NCI-H2029 (cell line): ENCODE data around the gene ANKRD33B.
"Not testable (repeated sequence)": the region's sequence is repeated elsewhere in the genome, so short reads cannot be mapped to it uniquely, and the experiment has no call there.

Experiments
- DNase-seq: peaks from one replicate; lab custom pipeline; 2025; lab: John Stamatoyannopoulos, UW

ANKRD33B gene

DNA sequence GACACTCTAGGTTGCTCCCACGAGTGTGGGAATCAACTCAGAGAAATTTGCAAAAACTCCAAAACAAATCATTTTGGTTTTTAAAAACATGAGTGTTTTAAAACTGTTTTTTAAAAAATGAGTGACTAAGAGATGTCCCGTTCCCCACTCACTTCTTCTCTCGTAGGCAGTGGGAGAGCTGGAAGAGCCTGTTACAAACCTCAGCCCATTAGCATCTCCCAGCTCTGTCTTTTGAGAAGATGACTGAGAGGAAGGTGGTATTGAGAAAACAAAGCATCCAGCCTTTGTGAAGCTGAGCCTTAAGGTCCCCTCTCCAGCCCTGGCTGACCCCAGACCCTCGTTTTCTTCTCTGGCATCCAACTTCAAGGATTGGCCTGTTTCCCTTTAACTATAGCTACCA, 4.7 kb upstream of the ANKRD33B start:
- DNase-seq = no peak

DNA sequence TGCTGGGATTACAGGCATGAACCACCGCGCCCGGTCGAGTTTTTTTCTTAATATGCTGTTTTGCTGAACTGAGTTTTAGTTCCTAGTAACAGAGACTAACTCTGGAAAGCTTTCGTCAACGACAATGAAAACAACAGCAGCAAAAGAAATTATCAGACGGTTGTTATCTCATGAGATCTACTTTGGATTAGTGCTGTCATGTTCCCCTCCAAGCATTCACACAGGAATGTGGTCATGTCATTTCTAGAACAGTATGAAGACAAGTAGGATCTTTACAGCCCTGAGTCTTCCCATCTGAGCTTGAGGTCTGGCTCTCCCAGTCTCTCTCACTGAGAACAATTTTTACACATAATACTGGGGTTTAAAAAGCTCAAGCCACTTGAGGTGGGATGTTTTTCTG, 4.0 kb upstream of the ANKRD33B start:
- DNase-seq = no peak

DNA sequence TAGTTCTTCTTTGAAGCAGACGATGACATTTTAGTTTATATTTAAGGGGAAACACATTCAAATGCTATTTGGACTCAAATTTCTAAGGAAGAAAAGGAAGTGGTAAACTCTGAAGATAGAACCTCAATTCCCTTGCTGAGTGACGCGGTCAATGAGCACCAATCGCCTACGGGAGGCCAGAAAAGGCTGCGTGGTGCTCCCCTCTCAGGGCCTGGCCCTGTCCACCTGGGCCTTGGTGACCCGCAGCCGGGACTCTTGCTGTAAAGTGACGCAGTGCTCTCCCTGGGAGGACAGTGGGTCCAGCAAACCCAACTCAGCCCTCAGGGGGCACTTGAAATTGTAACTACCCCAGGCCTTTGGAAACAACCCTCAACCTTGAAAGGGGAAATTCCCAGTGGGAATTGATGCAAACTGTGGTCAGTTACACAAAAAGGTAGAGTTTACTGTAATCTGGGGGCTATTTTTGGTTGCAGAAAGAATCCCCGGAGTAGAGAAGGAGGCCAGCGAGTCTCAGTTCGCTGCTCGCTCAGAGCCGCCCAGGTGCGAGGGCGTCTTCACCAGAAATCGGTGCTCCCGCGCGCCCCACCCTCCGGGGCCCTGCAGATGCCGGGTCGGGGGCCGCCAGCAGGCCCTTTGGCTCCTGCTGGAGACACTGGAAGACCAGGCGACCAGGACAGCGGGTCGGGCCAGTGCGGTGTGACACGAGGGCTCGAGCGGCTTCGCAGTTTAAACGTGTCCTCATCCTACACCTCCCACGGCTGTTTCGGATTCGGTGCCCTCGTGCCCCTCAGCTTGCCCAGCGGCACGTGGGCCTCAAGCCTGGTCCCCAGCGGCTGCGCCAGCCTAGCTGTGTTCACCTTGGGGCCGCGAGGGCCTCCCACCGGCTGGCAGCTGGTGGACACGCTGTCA, 1.4 kb upstream of the ANKRD33B start:
- no peak for DNase-seq

DNA sequence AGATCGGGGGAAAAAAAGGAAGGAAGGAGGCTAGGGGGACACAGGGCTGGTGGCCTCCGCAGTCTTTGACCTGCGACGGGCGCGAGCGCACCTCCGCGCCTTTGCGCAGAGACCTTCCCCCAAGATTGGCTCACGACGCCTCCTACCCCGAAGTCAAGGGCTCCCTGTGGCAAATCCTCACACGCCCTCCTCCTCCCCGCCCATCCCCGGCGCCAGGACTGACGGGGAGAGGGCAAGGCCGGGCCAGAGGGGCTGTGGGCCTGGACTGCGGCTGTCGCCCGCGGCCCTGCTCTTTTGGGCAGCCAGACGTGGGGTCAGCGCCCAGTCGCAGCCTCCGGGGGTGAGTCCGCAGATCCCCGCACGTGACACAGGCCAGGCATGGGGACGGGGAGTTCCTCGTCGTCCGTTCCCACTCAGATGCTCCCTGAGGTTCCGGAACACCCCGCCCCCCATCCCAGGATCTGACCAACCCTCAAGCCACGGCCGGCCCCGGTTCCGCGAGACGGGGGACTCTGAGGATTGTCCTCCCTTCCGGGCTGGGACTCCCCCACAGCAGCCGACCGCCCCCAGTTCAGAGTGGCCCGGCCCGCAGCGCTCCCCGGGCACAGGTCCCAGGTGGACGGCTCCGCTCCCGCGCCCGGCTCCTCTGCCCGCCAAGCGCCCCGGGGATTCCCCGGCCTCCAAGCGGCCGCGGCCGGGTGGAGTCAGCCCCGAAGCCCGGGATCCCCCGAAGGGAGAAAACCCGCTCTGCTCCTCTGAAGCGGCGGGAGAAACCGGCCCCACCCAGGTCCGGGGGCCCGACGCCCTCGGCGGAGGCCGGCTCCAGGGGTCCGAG, 543 bp upstream of the ANKRD33B start:
- DNase-seq = no peak

DNA sequence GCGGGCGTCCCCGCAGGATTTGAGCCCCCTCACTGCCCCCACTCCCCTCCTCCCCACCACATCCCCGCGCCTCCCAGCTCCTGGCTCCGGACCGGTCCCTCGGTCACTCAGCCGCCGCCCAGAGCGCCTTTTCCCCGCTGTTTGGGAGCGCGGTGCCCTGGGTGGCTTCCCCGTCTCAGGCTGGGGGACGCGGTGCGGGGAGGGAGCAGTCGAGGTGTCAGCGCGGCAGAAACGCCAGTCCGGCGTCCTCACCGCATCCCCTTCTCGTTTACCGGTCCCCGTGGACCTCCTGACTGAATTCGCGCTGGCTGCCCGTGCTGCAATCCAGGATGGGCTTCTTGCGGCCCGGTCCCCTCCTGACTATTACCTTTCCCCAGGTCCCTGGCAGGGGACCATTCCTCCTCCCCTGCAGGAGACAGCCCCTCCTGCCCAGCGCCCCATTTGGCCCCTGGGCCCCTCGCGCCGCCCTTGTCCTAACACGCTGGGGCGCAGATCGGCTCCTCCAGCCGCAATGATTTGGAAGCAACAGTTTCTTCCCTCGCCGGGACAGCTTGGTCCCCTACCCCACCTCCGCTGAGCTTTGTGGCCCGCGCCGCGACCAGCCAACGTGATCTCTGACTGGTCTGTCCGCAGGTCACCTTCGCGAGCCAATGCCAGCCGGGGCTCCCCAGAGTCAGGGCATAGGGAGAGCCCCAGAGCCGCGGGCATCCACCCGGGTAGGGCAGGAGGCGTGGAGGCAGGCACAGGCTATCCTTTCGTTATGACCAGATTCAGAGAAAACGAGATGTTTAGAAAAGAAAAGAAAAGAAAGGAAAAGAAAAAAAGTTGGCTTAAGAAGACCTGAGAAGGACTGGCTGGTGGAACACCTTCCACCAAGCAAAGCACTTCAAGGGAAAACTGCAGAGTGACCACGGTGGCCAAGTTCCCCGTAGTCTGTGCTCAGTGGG, 1.2 kb downstream of the ANKRD33B start:
- no peak for DNase-seq

DNA sequence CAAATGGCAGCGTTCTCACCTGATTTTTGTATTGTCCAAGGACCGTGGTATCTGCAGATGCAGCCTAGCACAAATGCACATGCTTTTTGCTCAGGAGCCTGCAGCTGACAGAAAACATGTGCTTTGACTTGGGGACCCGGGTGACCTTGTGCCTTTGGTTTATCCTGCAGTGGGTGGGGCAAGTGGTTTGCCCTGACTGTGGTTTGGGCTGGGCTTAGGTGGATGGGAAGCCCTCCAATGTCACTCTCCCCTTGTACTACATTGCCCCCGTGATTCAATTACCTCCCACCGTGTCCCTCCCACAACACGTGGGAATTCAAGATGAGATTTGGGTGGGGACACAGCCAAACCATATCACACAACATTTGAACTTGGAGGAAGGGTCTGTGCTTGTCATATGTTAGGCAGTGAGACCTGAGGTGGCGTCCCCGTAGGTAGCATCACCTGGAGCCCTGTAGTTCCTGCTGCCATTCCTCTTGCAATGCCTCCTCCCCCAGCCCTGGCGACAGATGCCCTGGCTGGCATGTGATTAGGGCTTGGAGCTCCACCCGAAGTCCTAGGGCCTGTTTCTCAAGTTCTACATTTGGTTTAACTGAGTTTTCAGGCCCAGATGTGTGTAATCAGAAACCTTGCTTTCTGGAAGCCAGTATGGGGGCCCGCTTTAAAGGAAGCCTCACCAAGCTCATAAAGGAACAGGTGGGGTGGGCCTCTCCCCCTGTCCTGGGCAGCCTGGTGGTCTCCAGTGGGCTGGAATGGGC, 2.1 kb downstream of the ANKRD33B start:
- no peak for DNase-seq

DNA sequence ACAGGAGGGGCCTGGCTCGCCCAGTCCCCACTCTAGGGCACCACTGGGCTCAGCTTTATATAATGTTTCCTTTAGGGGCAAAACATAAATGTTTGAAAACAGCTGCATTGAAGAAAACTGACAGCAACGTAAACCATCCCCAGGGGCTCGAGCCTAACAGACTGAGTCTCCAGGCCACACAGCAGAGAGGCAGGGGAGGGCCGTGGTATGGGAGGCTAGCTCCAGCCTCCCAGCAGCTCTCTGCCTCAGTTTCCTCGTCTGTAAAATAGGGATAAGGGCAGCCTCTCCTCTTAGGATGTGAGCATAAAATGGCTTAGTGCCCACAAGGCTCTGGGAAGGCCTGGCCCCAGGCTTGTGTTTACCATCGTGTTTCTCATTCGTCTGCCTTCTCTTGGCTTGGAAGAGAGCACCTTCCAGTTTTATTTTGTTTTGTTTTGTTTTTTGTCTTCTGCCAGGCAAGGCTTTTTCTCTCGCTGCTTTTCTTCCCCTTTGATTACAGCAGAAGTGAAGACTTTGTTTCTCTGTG, 2.7 kb downstream of the ANKRD33B start:
- DNase-seq = no peak

DNA sequence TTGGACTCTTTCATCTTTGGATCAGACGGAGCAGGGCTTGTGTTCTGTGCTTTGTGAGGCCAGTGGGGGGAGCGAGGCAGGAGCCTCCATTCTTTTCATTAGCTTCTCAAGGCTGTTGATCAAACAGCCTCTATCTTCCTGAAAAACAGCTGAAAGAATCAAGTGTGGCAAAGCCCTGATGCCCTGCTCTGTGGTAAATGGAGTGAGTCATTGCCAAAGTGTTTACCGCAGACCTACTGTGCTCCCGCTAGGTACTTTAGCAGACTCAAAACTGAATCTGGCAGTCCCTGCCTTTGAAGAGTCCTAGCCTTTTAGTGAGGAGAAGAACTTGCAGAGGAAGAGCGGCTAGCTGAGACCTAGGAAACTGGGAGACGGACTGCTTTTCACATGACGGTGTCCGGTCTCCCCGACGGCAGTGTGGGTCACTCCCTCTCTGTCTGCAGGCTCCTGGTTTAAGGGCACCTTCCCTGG, 3.3 kb downstream of the ANKRD33B start:
- no peak for DNase-seq

DNA sequence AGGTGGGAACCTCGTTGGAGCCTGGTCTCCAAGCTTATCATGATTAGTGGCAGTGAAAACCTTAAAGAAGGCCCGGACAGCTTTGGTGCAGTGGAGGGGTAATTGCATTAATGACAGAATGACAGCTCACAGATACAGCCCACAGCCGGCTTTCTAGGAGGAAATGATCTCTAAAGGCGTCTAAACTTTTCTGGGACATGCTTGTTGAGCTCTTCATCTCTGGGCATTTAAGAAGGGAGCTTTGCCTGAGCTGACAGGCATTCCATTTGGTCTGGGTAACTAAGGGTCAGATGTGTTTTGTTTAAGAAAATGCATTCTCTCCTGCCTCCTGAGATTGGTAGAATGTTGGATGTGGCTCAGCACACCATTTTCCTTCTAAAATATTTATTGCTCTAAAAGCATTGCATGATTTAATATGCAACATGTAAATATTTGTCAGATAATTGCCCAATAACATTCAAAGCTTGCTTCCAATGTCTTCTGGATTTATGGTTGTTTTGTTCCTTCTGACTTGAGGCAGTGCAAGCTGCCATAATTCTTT, 4.0 kb downstream of the ANKRD33B start:
- no peak for DNase-seq

DNA sequence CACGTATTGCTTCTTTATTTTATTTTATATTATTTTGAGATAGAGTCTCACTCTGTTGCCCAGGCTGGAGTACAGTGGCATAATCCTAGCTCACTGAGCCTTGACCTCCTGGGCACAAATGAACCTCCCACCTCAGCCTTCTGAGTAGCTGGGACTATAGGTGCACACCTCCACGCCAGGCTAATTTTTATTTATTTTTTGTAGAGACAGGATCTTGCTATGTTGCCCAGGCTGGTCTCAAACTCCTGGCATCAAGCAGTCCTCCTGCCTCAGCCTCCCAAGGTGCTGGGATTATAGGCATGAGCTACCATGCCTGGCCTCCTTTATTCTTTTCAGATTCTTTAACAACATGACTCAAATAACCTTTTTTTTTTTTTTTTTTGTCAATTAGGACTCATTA, 6.7 kb downstream of the ANKRD33B start:
- not testable (repeated sequence) for DNase-seq

DNA sequence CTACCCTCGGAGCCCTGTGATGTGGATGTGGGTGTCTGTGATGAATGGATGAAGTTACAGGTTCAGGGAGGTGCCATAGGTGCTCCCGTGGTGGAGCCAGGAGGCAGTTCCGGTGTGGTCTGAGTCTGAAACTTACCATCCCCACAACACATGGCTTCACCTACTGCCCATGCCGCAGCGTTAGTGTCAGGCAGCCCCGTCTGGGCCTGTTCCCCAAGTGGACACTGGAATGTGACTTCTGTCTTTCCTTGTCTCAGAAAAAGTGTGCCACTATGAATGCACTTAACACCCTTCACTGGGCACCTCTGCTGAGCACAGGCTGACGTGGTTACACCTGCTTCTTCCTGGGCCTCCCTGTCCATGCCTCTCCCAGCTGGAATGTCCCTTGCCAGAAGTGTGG, 8.6 kb downstream of the ANKRD33B start:
- no peak for DNase-seq

DNA sequence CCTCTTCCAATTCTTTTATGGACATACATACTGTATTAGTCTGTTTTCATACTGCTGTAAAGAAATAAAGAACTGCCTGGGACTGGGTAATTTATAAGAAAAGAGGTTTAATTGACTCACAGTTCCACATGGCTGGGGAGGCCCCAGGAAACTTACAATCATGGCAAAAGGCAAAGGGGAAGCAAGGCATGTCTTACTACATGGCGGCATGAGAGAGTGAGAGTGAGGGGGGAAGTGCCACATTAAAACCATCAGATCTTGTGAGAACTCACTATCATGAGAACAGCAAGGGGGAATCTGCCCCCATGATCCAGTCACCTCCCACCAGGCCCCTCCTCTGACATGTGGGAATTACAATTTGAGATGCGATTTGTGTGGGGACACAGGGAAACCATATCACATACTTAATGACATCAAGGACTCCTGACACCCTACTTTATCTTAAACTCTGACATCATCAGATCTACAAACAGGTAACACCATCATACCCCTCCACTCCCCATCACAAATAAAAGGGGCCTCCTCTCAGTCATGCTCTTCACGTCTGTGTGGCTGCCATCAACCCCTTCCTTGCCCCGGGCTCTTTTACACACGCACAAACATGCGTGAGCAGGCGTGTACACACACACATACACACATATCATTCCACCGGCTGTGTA, 9.7 kb downstream of the ANKRD33B start:
- no peak for DNase-seq

DNA sequence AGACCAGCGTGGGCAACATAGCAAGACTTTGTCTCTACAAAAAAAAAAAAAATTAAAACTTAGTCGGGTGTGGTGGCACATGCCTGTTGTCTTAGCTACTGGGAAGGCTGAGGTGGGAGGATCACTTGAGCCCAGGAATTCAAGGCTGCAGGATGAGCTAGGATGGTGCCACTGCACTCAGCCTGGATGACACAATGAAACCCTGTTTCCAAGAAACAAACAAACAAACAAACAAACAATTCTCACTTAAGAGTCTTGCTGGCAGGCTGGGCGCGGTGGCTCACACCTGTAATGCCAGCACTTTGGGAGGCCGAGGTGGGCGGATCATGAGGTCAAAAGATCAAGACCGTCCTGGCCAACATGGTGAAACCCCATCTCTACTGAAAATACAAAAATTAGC, 11.0 kb downstream of the ANKRD33B start:
- DNase-seq = not testable (repeated sequence)

DNA sequence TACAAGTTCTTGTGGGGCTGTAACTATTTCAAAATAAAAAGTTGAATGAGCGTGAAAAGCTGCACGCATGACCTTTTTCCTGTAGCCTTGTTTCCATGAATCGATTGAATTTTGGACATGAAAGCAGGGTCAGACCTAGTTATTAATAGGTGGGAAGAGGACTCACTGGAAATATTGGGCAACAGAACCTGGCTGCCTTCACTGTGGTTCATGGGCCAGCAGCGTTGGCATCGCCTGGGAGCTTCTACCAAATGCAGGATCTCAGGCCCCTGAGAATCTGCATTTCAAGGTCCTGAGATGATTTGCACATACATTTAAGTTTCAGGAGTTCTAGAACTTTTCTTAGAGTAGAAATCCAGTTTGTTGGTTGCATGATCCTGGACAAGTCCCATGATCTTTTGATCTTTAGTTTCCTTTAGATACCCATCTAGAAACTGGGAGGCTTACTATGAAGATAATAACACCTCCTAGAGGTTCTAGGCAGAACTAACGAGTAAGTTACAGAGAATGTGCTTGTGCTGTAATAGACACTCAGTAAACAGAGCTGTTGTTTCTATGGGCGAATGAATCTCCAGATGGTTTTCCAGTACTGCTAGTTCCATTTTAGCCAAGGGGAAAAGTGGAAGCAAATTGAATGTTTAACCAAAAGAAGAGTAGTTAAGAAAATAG, 12.4 kb downstream of the ANKRD33B start:
- DNase-seq = no peak

DNA sequence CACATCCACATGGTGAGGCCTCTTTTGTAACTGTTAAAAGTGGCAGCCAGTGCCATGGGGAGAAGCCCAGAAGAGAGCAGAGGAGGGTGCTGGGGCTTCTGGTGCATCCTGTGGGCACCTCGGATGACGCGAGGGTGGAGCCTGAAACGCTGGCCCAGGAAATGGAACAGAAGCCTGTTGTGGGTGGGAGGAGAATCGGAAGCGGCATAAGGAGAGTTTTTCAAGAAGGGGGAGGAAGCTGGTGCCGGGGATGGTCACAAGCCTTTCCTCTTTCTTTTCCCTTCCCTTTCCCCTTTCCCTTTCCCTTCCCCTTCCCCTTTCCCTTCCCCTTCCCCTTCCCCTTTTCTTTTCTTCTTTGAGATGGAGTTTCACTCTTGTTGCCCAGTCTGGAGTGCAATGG, 12.9 kb downstream of the ANKRD33B start:
- DNase-seq = no peak

DNA sequence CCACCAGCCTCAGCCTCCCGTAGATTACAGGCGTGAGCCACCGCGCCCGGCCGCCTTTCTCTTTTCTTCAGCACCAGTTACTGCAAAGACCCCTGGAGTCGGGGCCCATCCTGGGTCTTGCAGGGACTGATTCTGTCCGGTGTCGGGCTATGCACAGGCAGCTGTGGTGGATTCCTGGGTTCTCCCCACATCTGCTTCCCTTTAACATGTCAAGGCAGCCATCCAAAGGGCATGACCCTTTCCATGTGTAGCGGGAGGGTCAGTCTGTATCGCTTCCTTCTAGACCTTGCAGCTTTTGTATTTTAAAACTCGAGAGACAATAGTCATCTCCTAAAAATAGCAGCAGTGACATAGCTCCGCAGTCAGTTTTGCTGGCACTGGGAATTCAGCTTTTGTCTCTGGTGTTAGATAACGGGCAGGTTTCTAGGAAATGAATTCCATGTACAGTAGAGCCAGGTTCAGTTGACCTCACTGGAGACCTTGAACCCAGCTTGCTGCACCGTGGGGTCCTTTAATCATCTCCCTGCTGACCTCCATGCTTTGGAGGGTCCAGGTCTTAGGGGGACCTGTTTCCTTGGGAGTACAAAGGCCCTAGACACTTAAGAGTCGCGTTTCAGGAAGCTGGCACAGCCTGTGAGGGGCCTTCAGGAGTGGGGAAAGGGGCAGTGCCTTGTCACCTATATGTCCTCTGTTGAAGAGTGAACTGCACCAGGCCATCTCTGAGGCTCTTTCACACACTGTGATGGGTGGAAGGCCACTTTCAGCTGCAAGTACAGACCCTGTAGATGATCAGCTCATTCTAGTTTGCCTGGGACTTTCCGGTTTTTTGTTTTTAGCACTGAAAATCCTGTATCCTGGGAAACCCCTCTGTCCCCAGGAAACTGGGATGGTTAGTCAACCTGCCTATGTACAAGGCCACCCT, 13.8 kb downstream of the ANKRD33B start:
- DNase-seq = no peak

DNA sequence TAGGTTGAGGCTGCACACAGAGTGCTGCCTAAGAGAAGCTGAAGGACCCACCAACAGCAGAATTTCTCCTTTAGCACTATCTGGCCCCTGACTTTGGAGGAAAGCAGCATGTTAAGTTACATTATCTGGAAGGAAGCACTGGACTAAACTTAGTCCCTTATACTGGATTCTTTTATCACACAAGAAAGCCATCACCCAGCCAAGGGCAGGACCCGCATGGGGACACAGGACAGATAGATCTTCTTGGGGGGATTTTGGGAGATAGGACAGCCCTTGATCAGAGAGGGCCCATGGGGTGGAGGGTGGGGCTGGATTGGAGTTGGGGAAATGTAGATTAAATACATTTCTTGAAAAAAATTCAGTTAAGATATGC, 14.4 kb downstream of the ANKRD33B start:
- no peak for DNase-seq

DNA sequence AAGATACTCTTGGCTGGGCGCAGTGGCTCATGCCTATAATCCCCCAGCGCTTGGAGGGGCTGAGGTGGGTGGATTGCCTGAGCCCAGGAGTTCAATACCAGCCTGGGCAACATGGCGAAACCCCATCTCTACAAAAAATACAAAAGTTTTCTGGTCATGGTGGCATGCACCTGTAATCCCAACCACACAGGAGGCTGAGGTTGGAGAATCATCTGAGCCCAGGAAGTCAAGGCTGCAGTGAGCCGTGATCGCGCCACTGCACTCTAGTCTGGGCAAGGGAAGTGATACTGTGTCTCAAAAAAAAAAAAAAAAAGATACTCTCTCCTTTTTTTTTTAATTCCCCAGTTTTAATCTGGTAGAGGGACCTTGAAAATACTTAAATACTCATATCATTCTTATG, 15.0 kb downstream of the ANKRD33B start:
- no peak for DNase-seq
